ENCODE data around the gene RFNG.

The RFNG gene

GRCh38 chr17:82084373-82085030 lies 32.9 kb upstream of the RFNG start:
- H3K79me1 ChIP-seq (ENCODE audit: low read length) = no peaks in the 10 kb centered on the region
- no peak for DNase-seq
- no peak overlapping the region for H4K12ac ChIP-seq (ENCODE audit: low read depth, low read length)
- H4K91ac ChIP-seq (ENCODE audit: low read depth, low read length) = no peak overlapping the region
- no peak overlapping the region for H3K14ac ChIP-seq (ENCODE audit: low read length)
- no peak overlapping the region for H3K4me3 ChIP-seq (ENCODE audit: low read depth, low read length)
- no peak overlapping the region for H2BK120ac ChIP-seq (ENCODE audit: insufficient read depth, low read length, poor library complexity)
- no peaks in the 10 kb centered on the region for H3K79me2 ChIP-seq (ENCODE audit: control insufficient read depth, insufficient read depth, low read length, poor library complexity)
- no peak overlapping the region for H3K9ac ChIP-seq (ENCODE audit: low read length)
- no peak overlapping the region for H2BK12ac ChIP-seq (ENCODE audit: low read length)
- H3K4ac ChIP-seq (ENCODE audit: low read depth, low read length) = no peak overlapping the region
- H3K27ac ChIP-seq (ENCODE audit: low read depth, low read length) = no peak overlapping the region
- peaks cover 99% of the 10 kb centered on the region in 2 experiments for H3K36me3 ChIP-seq (ENCODE audit: control insufficient read depth in 1 of 2, insufficient read depth in 2 of 2, low read length in 2 of 2)
- no peak overlapping the region for H2AK5ac ChIP-seq (ENCODE audit: low read length)
- H3K23ac ChIP-seq (ENCODE audit: low read length) = no peak overlapping the region
- no peak overlapping the region for H3K18ac ChIP-seq (ENCODE audit: low read length)
- H3K9me3 ChIP-seq (ENCODE audit: insufficient read depth, low read depth, low read length) = peaks cover 8% of the 10 kb centered on the region
- H3K4me1 ChIP-seq (ENCODE audit: control insufficient read depth in 1 of 2, insufficient read depth in 2 of 2, low read length in 2 of 2) = no peaks in the 10 kb centered on the region
- WGBS (ENCODE audit: extremely low coverage, insufficient coverage, insufficient read length) = no CpG with 5 or more reads among the region's 31 CpGs
- no peak overlapping the region for H3K4me2 ChIP-seq (ENCODE audit: low read length)
- H2AFZ ChIP-seq (ENCODE audit: insufficient read depth, low read length, poor library complexity) = no peak overlapping the region
- no peak overlapping the region for H2BK5ac ChIP-seq (ENCODE audit: low read depth, low read length, poor library complexity)
- H3K27me3 ChIP-seq (ENCODE audit: insufficient read depth, low read length) = no peaks in the 10 kb centered on the region
- no peak overlapping the region for H4K8ac ChIP-seq (ENCODE audit: low read depth, low read length)

DNA sequence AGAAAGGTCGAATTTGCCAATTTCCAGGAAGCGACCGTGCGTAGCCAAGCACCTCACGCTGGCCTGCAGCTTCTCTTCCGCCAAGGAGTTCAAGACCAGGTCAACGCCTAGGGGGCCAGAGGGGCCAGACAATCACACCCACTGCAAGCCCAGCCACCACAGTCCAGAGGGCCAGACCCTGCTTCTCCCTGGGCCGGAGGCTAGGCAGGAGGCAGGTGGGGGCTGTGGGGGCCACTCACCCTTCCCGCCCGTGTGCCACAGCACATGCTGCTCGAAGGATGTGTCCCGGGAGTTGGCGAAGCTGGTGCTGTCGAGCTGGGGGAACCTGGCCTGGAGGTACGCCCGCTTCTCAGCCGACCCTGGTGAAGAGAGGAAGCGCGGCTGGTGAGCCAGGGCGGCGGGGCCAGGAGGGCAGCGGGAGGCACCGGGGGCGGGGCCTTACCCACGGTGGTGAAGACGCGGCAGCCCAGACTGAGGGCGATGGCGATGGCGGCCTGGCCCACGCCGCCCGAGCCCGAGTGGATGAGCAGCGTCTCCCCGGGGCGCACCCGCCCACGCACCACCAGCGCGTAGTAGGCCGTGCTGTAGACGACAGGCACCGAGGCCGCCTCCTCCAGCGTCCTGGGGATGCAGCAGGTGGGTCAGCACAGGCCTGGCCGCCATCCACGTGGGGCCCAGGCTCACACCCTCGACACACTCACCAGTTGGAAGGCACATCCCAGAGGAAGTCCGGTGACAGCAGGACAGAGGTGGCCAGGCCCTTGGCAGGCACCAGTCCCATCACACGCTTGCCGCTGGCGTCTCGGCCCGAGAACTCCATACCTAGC lies 32.1 kb upstream of the RFNG start:
- Histone ChIP-seq H2BK5ac (ENCODE audit: low read depth, low read length, poor library complexity) (no peak overlapping the region), H3K79me1 (ENCODE audit: low read length) (no peaks in the 10 kb centered on the region), H3K79me2 (ENCODE audit: control insufficient read depth, insufficient read depth, low read length, poor library complexity) (no peaks in the 10 kb centered on the region), H3K23ac (ENCODE audit: low read length) (no peak overlapping the region), H3K36me3 (ENCODE audit: control insufficient read depth in 1 of 2, insufficient read depth in 2 of 2, low read length in 2 of 2) (peaks cover 98 to 99% of the 10 kb centered on the region in 2 experiments), H2AK5ac (ENCODE audit: low read length) (no peak overlapping the region), H3K4me2 (ENCODE audit: low read length) (no peak overlapping the region), H2BK120ac (ENCODE audit: insufficient read depth, low read length, poor library complexity) (no peak overlapping the region), H3K18ac (ENCODE audit: low read length) (no peak overlapping the region), H3K4ac (ENCODE audit: low read depth, low read length) (no peak overlapping the region), H4K12ac (ENCODE audit: low read depth, low read length) (no peak overlapping the region), H4K91ac (ENCODE audit: low read depth, low read length) (no peak overlapping the region), H2BK12ac (ENCODE audit: low read length) (no peak overlapping the region), H3K9ac (ENCODE audit: low read length) (no peak overlapping the region), H3K9me3 (ENCODE audit: insufficient read depth, low read depth, low read length) (peaks cover 10% of the 10 kb centered on the region), H3K27me3 (ENCODE audit: insufficient read depth, low read length) (no peaks in the 10 kb centered on the region), H3K14ac (ENCODE audit: low read length) (no peak overlapping the region), H3K27ac (ENCODE audit: low read depth, low read length) (no peak overlapping the region), H4K8ac (ENCODE audit: low read depth, low read length) (no peak overlapping the region), H2AFZ (ENCODE audit: insufficient read depth, low read length, poor library complexity) (no peak overlapping the region), H3K4me1 (ENCODE audit: control insufficient read depth in 1 of 2, insufficient read depth in 2 of 2, low read length in 2 of 2) (no peaks in the 10 kb centered on the region), H3K4me3 (ENCODE audit: low read depth, low read length) (no peak overlapping the region)
- no CpG with 5 or more reads among the region's 55 CpGs for WGBS (ENCODE audit: extremely low coverage, insufficient coverage, insufficient read length)
- no peak for DNase-seq

DNA sequence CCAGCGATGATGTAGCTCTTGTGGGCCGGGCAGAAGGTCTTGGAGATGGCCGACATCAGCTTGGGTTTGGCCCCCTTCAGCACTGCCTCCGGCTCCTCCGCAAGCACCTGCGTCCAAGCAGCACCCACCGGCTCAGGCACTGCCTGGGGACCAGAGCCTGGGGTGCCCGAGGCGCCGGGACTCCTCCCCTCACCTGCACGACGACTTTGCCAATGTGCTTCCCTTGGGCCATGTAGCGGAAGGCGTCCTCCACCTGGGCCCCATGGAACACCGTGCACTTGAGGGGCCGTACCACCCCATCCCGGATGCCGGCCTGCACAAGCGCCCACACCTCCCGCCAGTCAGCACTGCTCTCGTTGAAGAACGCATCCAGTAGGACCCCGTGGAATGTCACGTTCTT lies 31.4 kb upstream of the RFNG start:
- Histone ChIP-seq H4K91ac (ENCODE audit: low read depth, low read length) (no peak overlapping the region), H3K27ac (ENCODE audit: low read depth, low read length) (no peak overlapping the region), H3K14ac (ENCODE audit: low read length) (no peak overlapping the region), H3K4me2 (ENCODE audit: low read length) (no peak overlapping the region), H3K9ac (ENCODE audit: low read length) (no peak overlapping the region), H3K36me3 (ENCODE audit: control insufficient read depth in 1 of 2, insufficient read depth in 2 of 2, low read length in 2 of 2) (peaks cover 98 to 99% of the 10 kb centered on the region in 2 experiments), H3K27me3 (ENCODE audit: insufficient read depth, low read length) (no peaks in the 10 kb centered on the region), H3K23ac (ENCODE audit: low read length) (no peak overlapping the region), H2BK5ac (ENCODE audit: low read depth, low read length, poor library complexity) (no peak overlapping the region), H4K12ac (ENCODE audit: low read depth, low read length) (no peak overlapping the region), H3K4ac (ENCODE audit: low read depth, low read length) (no peak overlapping the region), H3K4me3 (ENCODE audit: low read depth, low read length) (no peak overlapping the region), H4K8ac (ENCODE audit: low read depth, low read length) (no peak overlapping the region), H3K4me1 (ENCODE audit: control insufficient read depth in 1 of 2, insufficient read depth in 2 of 2, low read length in 2 of 2) (no peaks in the 10 kb centered on the region), H3K18ac (ENCODE audit: low read length) (no peak overlapping the region), H2BK12ac (ENCODE audit: low read length) (no peak overlapping the region), H3K79me1 (ENCODE audit: low read length) (no peaks in the 10 kb centered on the region), H2BK120ac (ENCODE audit: insufficient read depth, low read length, poor library complexity) (no peak overlapping the region), H2AK5ac (ENCODE audit: low read length) (no peak overlapping the region), H2AFZ (ENCODE audit: insufficient read depth, low read length, poor library complexity) (no peak overlapping the region), H3K9me3 (ENCODE audit: insufficient read depth, low read depth, low read length) (peaks cover 10% of the 10 kb centered on the region), H3K79me2 (ENCODE audit: control insufficient read depth, insufficient read depth, low read length, poor library complexity) (no peaks in the 10 kb centered on the region)
- no peak for DNase-seq
- WGBS (ENCODE audit: extremely low coverage, insufficient coverage, insufficient read length) = no CpG with 5 or more reads among the region's 24 CpGs

- H4K91ac ChIP-seq (ENCODE audit: low read depth, low read length) = no peak overlapping the region
- H3K4ac ChIP-seq (ENCODE audit: low read depth, low read length) = no peak overlapping the region
- no peaks in the 10 kb centered on the region for H3K79me2 ChIP-seq (ENCODE audit: control insufficient read depth, insufficient read depth, low read length, poor library complexity)
- no peak overlapping the region for H2BK120ac ChIP-seq (ENCODE audit: insufficient read depth, low read length, poor library complexity)
- H3K4me1 ChIP-seq (ENCODE audit: control insufficient read depth in 1 of 2, insufficient read depth in 2 of 2, low read length in 2 of 2) = no peaks in the 10 kb centered on the region
- H4K8ac ChIP-seq (ENCODE audit: low read depth, low read length) = no peak overlapping the region
- no peak overlapping the region for H3K4me3 ChIP-seq (ENCODE audit: low read depth, low read length)
- no peak overlapping the region for H2BK12ac ChIP-seq (ENCODE audit: low read length)
- no peak overlapping the region for H3K18ac ChIP-seq (ENCODE audit: low read length)
- no peak overlapping the region for H3K9ac ChIP-seq (ENCODE audit: low read length)
- no CpG with 5 or more reads among the region's 19 CpGs for WGBS (ENCODE audit: extremely low coverage, insufficient coverage, insufficient read length)
- no peak overlapping the region for H2AFZ ChIP-seq (ENCODE audit: insufficient read depth, low read length, poor library complexity)
- DNase-seq = no peak
- no peak overlapping the region for H3K23ac ChIP-seq (ENCODE audit: low read length)
- H3K4me2 ChIP-seq (ENCODE audit: low read length) = no peak overlapping the region
- H3K9me3 ChIP-seq (ENCODE audit: insufficient read depth, low read depth, low read length) = peaks cover 9% of the 10 kb centered on the region
- H3K36me3 ChIP-seq (ENCODE audit: control insufficient read depth in 1 of 2, insufficient read depth in 2 of 2, low read length in 2 of 2) = peaks cover 98 to 99% of the 10 kb centered on the region in 2 experiments
- H4K12ac ChIP-seq (ENCODE audit: low read depth, low read length) = no peak overlapping the region
- no peak overlapping the region for H3K27ac ChIP-seq (ENCODE audit: low read depth, low read length)
- no peaks in the 10 kb centered on the region for H3K79me1 ChIP-seq (ENCODE audit: low read length)
- H2BK5ac ChIP-seq (ENCODE audit: low read depth, low read length, poor library complexity) = no peak overlapping the region
- H3K27me3 ChIP-seq (ENCODE audit: insufficient read depth, low read length) = no peaks in the 10 kb centered on the region
- no peak overlapping the region for H2AK5ac ChIP-seq (ENCODE audit: low read length)
- no peak overlapping the region for H3K14ac ChIP-seq (ENCODE audit: low read length)
Measured at GRCh38 chr17:82082456-82082855, 30.8 kb upstream of the RFNG start.

All from trophoblast cell (in vitro differentiated cells and primary cell).